H1 (cell line): ENCODE results near the gene HPX. TPM values are rescaled to one million over a fixed set of nuclear protein-coding genes. Genes with fewer than 3 reads are reported as not detected.

Experiments
- CBX5 ChIP-seq: fragments of 300-800, 300-1000 bp; sonication (generic); IDR thresholded peaks from 2 replicates; pipeline ENCODE4 v1.7.1; 2016; ENCODE audit warnings: antibody characterized with exemption, low read length, low read depth
- POLR2A ChIP-seq, 2 experiments: IDR thresholded peaks; 1 replicate in 1 of 2; 2 replicates in 1 of 2; pipeline ENCODE4 v1.6.1; 2011; ENCODE audit warnings: low read depth in 2 of 2, low read length in 2 of 2, mild to moderate bottlenecking in 2 of 2; ENCODE audit errors: control extremely low read depth in 1 of 2
- POU5F1 ChIP-seq: IDR thresholded peaks from 2 replicates; pipeline ENCODE4 v1.6.1; 2011; ENCODE audit warnings: low read depth, mild to moderate bottlenecking, low read length, moderate library complexity
- RAD21 ChIP-seq, 2 experiments: IDR thresholded peaks in 1 of 2; conservative IDR thresholded peaks in 1 of 2; 2 replicates each; pipeline ENCODE4 v1.6.1; 2011; ENCODE audit warnings: low read depth in 2 of 2, low read length in 2 of 2, improper control_type of control experiment in 1 of 2, inconsistent platforms in 1 of 2, mild to moderate bottlenecking in 1 of 2, moderate library complexity in 1 of 2
- RXRA ChIP-seq: IDR thresholded peaks from 2 replicates; pipeline ENCODE4 v1.6.1; 2011; ENCODE audit warnings: low read depth, mild to moderate bottlenecking, low read length, moderate library complexity; ENCODE audit not compliant: insufficient read depth
- SAP30 ChIP-seq: fragments of 300-600 bp; sonication (generic); IDR thresholded peaks from 2 replicates; pipeline ENCODE4 v1.7.1; 2012; ENCODE audit warnings: low read length, moderate library complexity, mild to moderate bottlenecking, inconsistent platforms; ENCODE audit not compliant: insufficient read depth, insufficient replicate concordance
- SIX5 ChIP-seq: IDR thresholded peaks from 2 replicates; pipeline ENCODE4 v1.6.1; 2011; ENCODE audit warnings: mild to moderate bottlenecking, low read depth, low read length
- SP1 ChIP-seq: IDR thresholded peaks from 2 replicates; pipeline ENCODE4 v1.6.1; 2011; ENCODE audit warnings: low read depth, low read length
- TEAD4 ChIP-seq: IDR thresholded peaks from 2 replicates; pipeline ENCODE4 v1.6.1; 2012; ENCODE audit warnings: low read depth, low read length, inconsistent platforms, mixed read lengths
- polyA plus RNA-seq, 7 experiments: library from polyadenylated mRNA; depleted of rRNA in 3 of 7; stranded (reverse) in 5 of 7; unstranded in 2 of 7; fragments of >200 nt in 5 of 7; fragments of 200-250 nt in 2 of 7; gene quantifications; 1 replicate in 5 of 7; 2 replicates in 1 of 7; 4 replicates in 1 of 7; pipeline versions ENCODE4 v1.2.1 to v1.2.3, GENCODE V29; 2011 to 2013; ENCODE audit warnings: missing spikeins in 2 of 7, mixed read lengths in 2 of 7
- total RNA-seq: library from RNA; stranded (reverse); fragmentation: NEBNext Ultra II Directional; extraction: Animal tissue kit (Norgen Biotek cat#: 25700); gene quantifications from 2 replicates; pipeline ENCODE4 v1.2.1, GENCODE V29; 2021
- TF ChIP-seq, protein P1 (sequence below): fragments of 300-600 bp; sonication (generic); IDR thresholded peaks from 2 replicates; pipeline ENCODE4 v1.7.1; 2012; ENCODE audit warnings: low read length, moderate library complexity, mild to moderate bottlenecking, inconsistent platforms; ENCODE audit not compliant: insufficient replicate concordance
- TF ChIP-seq, protein P2 (sequence below): IDR thresholded peaks from 2 replicates; pipeline ENCODE4 v1.6.1; 2012; ENCODE audit warnings: inconsistent platforms

Gene HPX
- total and polyA plus RNA-seq, 2 of the 8 experiments (the other 6 are each of a cell fraction or from before 2014, with no cell fraction given): 0.80 to 0.97 TPM

DNA sequence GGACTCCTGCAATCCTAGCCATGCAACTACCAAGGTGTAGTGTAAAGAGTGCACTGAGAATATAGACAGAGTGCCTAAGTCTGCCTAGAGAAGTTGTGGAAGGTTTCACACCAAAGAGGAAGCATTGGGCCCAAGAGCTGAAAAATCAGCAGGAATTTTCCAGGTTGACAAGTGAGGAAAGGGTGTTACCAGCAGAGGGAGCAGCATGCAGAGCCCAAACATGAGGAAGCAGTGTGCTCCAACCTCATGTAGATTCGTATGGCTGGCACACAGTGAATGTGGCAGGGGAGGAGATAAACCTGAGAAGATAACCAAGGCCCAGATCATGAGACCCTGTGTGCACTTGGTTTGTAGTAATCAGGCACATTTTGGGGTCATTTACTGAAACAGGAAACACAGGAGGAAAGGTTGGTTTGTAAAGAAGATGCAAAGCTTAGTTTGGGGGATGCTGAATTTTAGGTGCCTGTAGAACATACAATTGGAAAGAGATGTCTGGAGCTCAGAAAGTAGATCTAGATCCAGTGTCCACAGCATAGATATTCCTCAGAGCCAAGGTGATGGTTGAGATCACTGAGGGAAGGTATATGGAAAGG lies 1.7 kb downstream of the HPX start (continued):
- TF ChIP-seq, protein P1, sequence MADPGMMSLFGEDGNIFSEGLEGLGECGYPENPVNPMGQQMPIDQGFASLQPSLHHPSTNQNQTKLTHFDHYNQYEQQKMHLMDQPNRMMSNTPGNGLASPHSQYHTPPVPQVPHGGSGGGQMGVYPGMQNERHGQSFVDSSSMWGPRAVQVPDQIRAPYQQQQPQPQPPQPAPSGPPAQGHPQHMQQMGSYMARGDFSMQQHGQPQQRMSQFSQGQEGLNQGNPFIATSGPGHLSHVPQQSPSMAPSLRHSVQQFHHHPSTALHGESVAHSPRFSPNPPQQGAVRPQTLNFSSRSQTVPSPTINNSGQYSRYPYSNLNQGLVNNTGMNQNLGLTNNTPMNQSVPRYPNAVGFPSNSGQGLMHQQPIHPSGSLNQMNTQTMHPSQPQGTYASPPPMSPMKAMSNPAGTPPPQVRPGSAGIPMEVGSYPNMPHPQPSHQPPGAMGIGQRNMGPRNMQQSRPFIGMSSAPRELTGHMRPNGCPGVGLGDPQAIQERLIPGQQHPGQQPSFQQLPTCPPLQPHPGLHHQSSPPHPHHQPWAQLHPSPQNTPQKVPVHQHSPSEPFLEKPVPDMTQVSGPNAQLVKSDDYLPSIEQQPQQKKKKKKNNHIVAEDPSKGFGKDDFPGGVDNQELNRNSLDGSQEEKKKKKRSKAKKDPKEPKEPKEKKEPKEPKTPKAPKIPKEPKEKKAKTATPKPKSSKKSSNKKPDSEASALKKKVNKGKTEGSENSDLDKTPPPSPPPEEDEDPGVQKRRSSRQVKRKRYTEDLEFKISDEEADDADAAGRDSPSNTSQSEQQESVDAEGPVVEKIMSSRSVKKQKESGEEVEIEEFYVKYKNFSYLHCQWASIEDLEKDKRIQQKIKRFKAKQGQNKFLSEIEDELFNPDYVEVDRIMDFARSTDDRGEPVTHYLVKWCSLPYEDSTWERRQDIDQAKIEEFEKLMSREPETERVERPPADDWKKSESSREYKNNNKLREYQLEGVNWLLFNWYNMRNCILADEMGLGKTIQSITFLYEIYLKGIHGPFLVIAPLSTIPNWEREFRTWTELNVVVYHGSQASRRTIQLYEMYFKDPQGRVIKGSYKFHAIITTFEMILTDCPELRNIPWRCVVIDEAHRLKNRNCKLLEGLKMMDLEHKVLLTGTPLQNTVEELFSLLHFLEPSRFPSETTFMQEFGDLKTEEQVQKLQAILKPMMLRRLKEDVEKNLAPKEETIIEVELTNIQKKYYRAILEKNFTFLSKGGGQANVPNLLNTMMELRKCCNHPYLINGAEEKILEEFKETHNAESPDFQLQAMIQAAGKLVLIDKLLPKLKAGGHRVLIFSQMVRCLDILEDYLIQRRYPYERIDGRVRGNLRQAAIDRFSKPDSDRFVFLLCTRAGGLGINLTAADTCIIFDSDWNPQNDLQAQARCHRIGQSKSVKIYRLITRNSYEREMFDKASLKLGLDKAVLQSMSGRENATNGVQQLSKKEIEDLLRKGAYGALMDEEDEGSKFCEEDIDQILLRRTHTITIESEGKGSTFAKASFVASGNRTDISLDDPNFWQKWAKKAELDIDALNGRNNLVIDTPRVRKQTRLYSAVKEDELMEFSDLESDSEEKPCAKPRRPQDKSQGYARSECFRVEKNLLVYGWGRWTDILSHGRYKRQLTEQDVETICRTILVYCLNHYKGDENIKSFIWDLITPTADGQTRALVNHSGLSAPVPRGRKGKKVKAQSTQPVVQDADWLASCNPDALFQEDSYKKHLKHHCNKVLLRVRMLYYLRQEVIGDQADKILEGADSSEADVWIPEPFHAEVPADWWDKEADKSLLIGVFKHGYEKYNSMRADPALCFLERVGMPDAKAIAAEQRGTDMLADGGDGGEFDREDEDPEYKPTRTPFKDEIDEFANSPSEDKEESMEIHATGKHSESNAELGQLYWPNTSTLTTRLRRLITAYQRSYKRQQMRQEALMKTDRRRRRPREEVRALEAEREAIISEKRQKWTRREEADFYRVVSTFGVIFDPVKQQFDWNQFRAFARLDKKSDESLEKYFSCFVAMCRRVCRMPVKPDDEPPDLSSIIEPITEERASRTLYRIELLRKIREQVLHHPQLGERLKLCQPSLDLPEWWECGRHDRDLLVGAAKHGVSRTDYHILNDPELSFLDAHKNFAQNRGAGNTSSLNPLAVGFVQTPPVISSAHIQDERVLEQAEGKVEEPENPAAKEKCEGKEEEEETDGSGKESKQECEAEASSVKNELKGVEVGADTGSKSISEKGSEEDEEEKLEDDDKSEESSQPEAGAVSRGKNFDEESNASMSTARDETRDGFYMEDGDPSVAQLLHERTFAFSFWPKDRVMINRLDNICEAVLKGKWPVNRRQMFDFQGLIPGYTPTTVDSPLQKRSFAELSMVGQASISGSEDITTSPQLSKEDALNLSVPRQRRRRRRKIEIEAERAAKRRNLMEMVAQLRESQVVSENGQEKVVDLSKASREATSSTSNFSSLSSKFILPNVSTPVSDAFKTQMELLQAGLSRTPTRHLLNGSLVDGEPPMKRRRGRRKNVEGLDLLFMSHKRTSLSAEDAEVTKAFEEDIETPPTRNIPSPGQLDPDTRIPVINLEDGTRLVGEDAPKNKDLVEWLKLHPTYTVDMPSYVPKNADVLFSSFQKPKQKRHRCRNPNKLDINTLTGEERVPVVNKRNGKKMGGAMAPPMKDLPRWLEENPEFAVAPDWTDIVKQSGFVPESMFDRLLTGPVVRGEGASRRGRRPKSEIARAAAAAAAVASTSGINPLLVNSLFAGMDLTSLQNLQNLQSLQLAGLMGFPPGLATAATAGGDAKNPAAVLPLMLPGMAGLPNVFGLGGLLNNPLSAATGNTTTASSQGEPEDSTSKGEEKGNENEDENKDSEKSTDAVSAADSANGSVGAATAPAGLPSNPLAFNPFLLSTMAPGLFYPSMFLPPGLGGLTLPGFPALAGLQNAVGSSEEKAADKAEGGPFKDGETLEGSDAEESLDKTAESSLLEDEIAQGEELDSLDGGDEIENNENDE: no peak
- TF ChIP-seq SAP30 (no peak), RAD21 (IDR thresholded peaks at IDR 0.05 in 1 of 2, conservative IDR thresholded peaks at IDR 0.05 in 1 of 2; ENCODE audit: low read depth in 2 of 2, low read length in 2 of 2) (peak; percentile 67 to 74), POLR2A (IDR thresholded peaks at IDR 0.05; ENCODE audit: control extremely low read depth in 1 of 2, low read depth in 2 of 2, low read length in 2 of 2) (no peak), SIX5 (no peak), RXRA (no peak), POU5F1 (no peak), TEAD4 (peak; percentile 42; the same call in 1 of the 2 replicates), SP1 (no peak), CBX5 (no peak)
- TF ChIP-seq, protein P2, sequence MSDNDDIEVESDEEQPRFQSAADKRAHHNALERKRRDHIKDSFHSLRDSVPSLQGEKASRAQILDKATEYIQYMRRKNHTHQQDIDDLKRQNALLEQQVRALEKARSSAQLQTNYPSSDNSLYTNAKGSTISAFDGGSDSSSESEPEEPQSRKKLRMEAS: peak; percentile 80
